Measurements from ENCODE around the gene CNOT9.

DNA sequence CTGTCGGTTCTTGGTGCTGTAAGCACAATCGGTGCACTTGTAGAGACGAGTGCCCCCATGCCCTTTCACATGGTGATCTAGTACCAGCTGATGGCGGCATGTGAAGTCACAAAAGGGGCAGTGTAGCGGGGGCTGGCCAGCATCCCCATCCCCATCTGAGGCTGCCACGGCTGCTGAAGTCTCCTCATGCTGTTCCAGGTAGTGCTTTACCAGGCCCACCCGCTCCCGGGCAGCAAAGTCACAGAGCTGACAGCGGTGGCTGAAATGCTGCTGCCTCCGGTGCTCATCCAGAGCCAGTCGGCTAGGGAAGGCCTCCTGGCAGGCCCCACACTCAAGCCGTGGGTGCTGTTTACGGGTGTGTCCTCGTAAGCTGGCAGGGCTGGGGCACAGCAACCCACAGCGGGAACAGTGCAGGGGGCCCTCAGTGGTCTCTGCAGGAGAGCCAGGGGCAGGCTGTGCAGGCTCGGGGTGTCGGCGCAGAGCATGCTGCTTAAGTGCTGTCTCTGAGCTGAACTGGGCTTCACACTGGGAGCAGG, 73.5 kb downstream of the CNOT9 start:
- TF ChIP-seq POLR2A (IDR thresholded peaks at IDR 0.05): no peak
- TF ChIP-seq, protein P1, sequence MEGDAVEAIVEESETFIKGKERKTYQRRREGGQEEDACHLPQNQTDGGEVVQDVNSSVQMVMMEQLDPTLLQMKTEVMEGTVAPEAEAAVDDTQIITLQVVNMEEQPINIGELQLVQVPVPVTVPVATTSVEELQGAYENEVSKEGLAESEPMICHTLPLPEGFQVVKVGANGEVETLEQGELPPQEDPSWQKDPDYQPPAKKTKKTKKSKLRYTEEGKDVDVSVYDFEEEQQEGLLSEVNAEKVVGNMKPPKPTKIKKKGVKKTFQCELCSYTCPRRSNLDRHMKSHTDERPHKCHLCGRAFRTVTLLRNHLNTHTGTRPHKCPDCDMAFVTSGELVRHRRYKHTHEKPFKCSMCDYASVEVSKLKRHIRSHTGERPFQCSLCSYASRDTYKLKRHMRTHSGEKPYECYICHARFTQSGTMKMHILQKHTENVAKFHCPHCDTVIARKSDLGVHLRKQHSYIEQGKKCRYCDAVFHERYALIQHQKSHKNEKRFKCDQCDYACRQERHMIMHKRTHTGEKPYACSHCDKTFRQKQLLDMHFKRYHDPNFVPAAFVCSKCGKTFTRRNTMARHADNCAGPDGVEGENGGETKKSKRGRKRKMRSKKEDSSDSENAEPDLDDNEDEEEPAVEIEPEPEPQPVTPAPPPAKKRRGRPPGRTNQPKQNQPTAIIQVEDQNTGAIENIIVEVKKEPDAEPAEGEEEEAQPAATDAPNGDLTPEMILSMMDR (IDR thresholded peaks at IDR 0.05): no peak
- TF ChIP-seq POLR2AphosphoS5 (IDR thresholded peaks at IDR 0.05): no peak
- TF ChIP-seq EP300 (IDR thresholded peaks at IDR 0.05; ENCODE audit: low read depth): no peak

Data from transverse colon (tissue), 4 donors.